GM11168 (cell line): ENCODE results near the gene ASB11.
"Not testable (repeated sequence)": the region's sequence is repeated elsewhere in the genome, so short reads cannot be mapped to it uniquely, and the experiment has no call there.

Experiments
- in situ Hi-C: fragments of 300-500 bp; cut with MboI; formaldehyde crosslinking; loops from one replicate; pipeline ENCODE4 v1.12.0; 2022; ENCODE audit warnings: low sequenced_read_pairs; ENCODE audit not compliant: unreplicated experiment

Gene ASB11

GRCh38 chrX:15311119-15311518, 4.3 kb downstream of the ASB11 start:
- in situ Hi-C loops = no loop called here

GRCh38 chrX:15310117-15310516, 5.3 kb downstream of the ASB11 start:
- in situ Hi-C loops = no loop called here

- in situ Hi-C loops = not testable (repeated sequence)
Observed at GRCh38 chrX:15305899-15306298, 9.5 kb downstream of the ASB11 start.

- in situ Hi-C loops = no loop called here
Observed at GRCh38 chrX:15301924-15302323, 13.5 kb downstream of the ASB11 start.

GRCh38 chrX:15299941-15300851, 15.2 kb downstream of the ASB11 start:
- in situ Hi-C loops = no loop called here

- in situ Hi-C loops = no loop called here
Observed at GRCh38 chrX:15298780-15299179, 16.7 kb downstream of the ASB11 start.

- in situ Hi-C loops = no loop called here
Observed at GRCh38 chrX:15298201-15298600, 17.2 kb downstream of the ASB11 start.

- in situ Hi-C loops = no loop called here
Observed at GRCh38 chrX:15293451-15293850, 22.0 kb downstream of the ASB11 start.

GRCh38 chrX:15292861-15293260, 22.6 kb downstream of the ASB11 start:
- in situ Hi-C loops = no loop called here

- in situ Hi-C loops = no loop called here
Observed at GRCh38 chrX:15277604-15278003, 37.8 kb downstream of the ASB11 start.

GRCh38 chrX:15274946-15275345, 40.5 kb downstream of the ASB11 start:
- in situ Hi-C loops = no loop called here

GRCh38 chrX:15273275-15273674, 42.2 kb downstream of the ASB11 start:
- in situ Hi-C loops = not testable (repeated sequence)

- in situ Hi-C loops = no loop called here
Observed at GRCh38 chrX:15271757-15272156, 43.7 kb downstream of the ASB11 start.

GRCh38 chrX:15269618-15270521, 45.6 kb downstream of the ASB11 start, which contains the start of gene ASB9:
TSS of gene ASB9 (minus strand) at chrX:15270083. CDS start at chrX:15269874, 209 bp downstream.
- in situ Hi-C loops = no loop called here

GRCh38 chrX:15269120-15269519, 46.3 kb downstream of the ASB11 start:
- in situ Hi-C loops = no loop called here

- in situ Hi-C loops = no loop called here
Observed at GRCh38 chrX:15254852-15255251, 60.6 kb downstream of the ASB11 start.

- in situ Hi-C loops = no loop called here
Observed at GRCh38 chrX:15245896-15246295, 69.5 kb downstream of the ASB11 start.

GRCh38 chrX:15244421-15244820, 71.0 kb downstream of the ASB11 start:
- in situ Hi-C loops = no loop called here

- in situ Hi-C loops = no loop called here
Observed at GRCh38 chrX:15242899-15243555, 72.4 kb downstream of the ASB11 start.

- in situ Hi-C loops = no loop called here
Observed at GRCh38 chrX:15241301-15241700, 74.1 kb downstream of the ASB11 start.
